Thyroid gland (tissue), 4 donors: ENCODE measurements around the gene FGGY.

Experiments used
- POLR2A ChIP-seq, 2 donors: fragments of 450-650 bp; IDR thresholded peaks; one replicate each; pipeline ENCODE4 v1.6.1; 2017; ENCODE audit warnings: antibody characterized with exemption in 2 of 2, mild to moderate bottlenecking in 2 of 2, moderate library complexity in 1 of 2
- TF ChIP-seq, protein P1 (sequence below), 6 experiments: fragments of 200-600 bp in 3 of 6; fragments of 450-650 bp in 3 of 6; sonication (generic) in 3 of 6; IDR thresholded peaks; one replicate each; pipeline ENCODE4 v1.5.1; 2016 to 2019; ENCODE audit warnings: antibody characterized with exemption in 6 of 6, mild to moderate bottlenecking in 2 of 6, inconsistent platforms in 1 of 6, moderate library complexity in 1 of 6

DNA sequence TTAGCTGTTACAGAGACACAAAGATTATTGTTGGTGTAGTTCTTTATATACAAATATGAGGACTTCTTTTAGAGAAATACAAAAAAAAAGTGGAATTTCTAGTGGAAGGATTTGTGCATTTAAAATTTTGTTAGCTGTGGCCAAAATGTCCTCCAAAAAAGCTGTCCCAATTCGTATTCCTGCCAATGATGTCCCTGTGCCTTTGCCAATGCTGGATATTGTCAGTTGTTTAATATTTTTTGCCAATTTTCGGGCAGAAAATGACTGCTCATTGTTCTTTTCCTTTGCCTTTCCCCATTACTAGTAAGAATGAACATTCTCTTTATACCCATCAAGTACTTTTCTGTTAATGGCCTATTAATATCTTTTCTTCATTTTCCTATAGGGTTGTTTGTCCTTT, 407.8 kb downstream of the FGGY start:
- TF ChIP-seq, protein P1, sequence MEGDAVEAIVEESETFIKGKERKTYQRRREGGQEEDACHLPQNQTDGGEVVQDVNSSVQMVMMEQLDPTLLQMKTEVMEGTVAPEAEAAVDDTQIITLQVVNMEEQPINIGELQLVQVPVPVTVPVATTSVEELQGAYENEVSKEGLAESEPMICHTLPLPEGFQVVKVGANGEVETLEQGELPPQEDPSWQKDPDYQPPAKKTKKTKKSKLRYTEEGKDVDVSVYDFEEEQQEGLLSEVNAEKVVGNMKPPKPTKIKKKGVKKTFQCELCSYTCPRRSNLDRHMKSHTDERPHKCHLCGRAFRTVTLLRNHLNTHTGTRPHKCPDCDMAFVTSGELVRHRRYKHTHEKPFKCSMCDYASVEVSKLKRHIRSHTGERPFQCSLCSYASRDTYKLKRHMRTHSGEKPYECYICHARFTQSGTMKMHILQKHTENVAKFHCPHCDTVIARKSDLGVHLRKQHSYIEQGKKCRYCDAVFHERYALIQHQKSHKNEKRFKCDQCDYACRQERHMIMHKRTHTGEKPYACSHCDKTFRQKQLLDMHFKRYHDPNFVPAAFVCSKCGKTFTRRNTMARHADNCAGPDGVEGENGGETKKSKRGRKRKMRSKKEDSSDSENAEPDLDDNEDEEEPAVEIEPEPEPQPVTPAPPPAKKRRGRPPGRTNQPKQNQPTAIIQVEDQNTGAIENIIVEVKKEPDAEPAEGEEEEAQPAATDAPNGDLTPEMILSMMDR (IDR thresholded peaks at IDR 0.05) = no peak
- no peak for TF ChIP-seq POLR2A (IDR thresholded peaks at IDR 0.05)
